GM12878 (cell line): ENCODE results near the gene C1QTNF3. TPM values are rescaled to one million over a fixed set of nuclear protein-coding genes. Genes with fewer than 3 reads are reported as not detected.

Experiments
- ATAC-seq: fragments of 200-7000 bp; cut with Tn5 transposase; 3 replicates; pipeline ENCODE4 v1.9.1; 2020; ENCODE audit warnings: mild to moderate bottlenecking, moderate library complexity
- BruUV-seq: library from RNA; stranded (reverse); fragments of 400-500 nt; replicated peaks from 2 replicates; lab custom pipeline; 2021; lab: Mats Ljungman, UMichigan
- CTCF ChIA-PET: fragments of 300-600 bp; sonication (Branson Sonifier 250); formaldehyde crosslinking; extraction: SDS; loops from one replicate; lab custom pipeline; 2021; ENCODE audit warnings: inconsistent platforms; lab: Yijun Ruan, JAX
- POLR2A ChIA-PET: fragments of 350-600 bp; formaldehyde crosslinking; extraction: SDS; loops from one replicate; lab custom pipeline; 2021; ENCODE audit warnings: inconsistent platforms; lab: Charles Lee
- RAD21 ChIA-PET: fragments of 300-600 bp; sonication (Branson Sonifier 250); formaldehyde crosslinking; loops from one replicate; lab custom pipeline; 2023; ENCODE audit warnings: antibody characterized with exemption; ENCODE audit not compliant: unreplicated experiment; lab: Charles Lee
- SMC1A ChIA-PET: fragments of 300-600 bp; sonication (Branson Sonifier 250); formaldehyde crosslinking; loops from one replicate; lab custom pipeline; 2023; ENCODE audit not compliant: unreplicated experiment, uncharacterized antibody; lab: Charles Lee
- DNase-seq: peaks from one replicate; pipeline ENCODE4 v3.0.0-alpha.2; 2011; ENCODE audit warnings: low read depth, low spot score
- FAIRE-seq: peaks from 3 replicates; lab custom pipeline; 2011; peaks lifted over from hg19 to GRCh38; lab: Jason Lieb, UNC
- H2AFZ ChIP-seq: 2 replicates; pipeline ENCODE4 v1.6.0; 2011; ENCODE audit warnings: low read depth, low read length, control low read depth; ENCODE audit not compliant: control insufficient read depth
- H3K27ac ChIP-seq: 2 replicates; pipeline ENCODE4 v1.5.1; 2011; ENCODE audit warnings: control low read depth; ENCODE audit not compliant: control insufficient read depth, insufficient read depth
- H3K27me3 ChIP-seq, 2 experiments: replicated peaks in 1 of 2; 2 replicates each; pipeline versions ENCODE4 v1.6.0 to v1.6.1; 2011; ENCODE audit warnings: low read length in 1 of 2; ENCODE audit not compliant: control insufficient read depth in 2 of 2, insufficient read depth in 2 of 2
- H3K36me3 ChIP-seq, 2 experiments: 2 replicates each; pipeline ENCODE4 v1.5.1; 2011; ENCODE audit warnings: low read length in 1 of 2; ENCODE audit not compliant: control insufficient read depth in 2 of 2, insufficient read depth in 2 of 2
- H3K4me1 ChIP-seq: 2 replicates; pipeline ENCODE4 v1.6.1; 2011; ENCODE audit warnings: mild to moderate bottlenecking, low read length, moderate library complexity, mixed read lengths; ENCODE audit not compliant: control insufficient read depth, insufficient read depth
- H3K4me2 ChIP-seq: 2 replicates; pipeline ENCODE4 v1.6.0; 2011; ENCODE audit warnings: control low read depth; ENCODE audit not compliant: control insufficient read depth, insufficient read depth
- H3K4me3 ChIP-seq: fragments of 200-600 bp; sonication (generic); 2 replicates; pipeline ENCODE4 v1.5.1; 2016
- H3K79me2 ChIP-seq: 2 replicates; pipeline ENCODE4 v1.6.0; 2011; ENCODE audit warnings: low read length; ENCODE audit not compliant: control insufficient read depth, insufficient read depth
- H3K9ac ChIP-seq: 2 replicates; pipeline ENCODE4 v1.8.0; 2011; ENCODE audit warnings: low read length, control low read depth, mixed read lengths; ENCODE audit not compliant: control insufficient read depth, insufficient read depth
- H3K9me3 ChIP-seq: replicated peaks from 3 replicates; pipeline ENCODE4 v1.5.1; 2011; ENCODE audit warnings: mild to moderate bottlenecking, low read length; ENCODE audit not compliant: control insufficient read depth, insufficient read depth
- H4K20me1 ChIP-seq: 2 replicates; pipeline ENCODE4 v1.6.0; 2011; ENCODE audit not compliant: control insufficient read depth, insufficient read depth
- ATF7 ChIP-seq: fragments of 450-650 bp; IDR thresholded peaks from 2 replicates; pipeline ENCODE4 v1.6.1; 2016; ENCODE audit warnings: low read depth, mild to moderate bottlenecking
- CBX5 ChIP-seq: sonication (generic); IDR thresholded peaks from 2 replicates; pipeline ENCODE4 v1.6.1; 2016; ENCODE audit warnings: low read depth, moderate library complexity, mild to moderate bottlenecking, inconsistent platforms
- CEBPB ChIP-seq, 2 experiments: fragments of 150-350 bp in 1 of 2; IDR thresholded peaks; 2 replicates each; pipeline ENCODE4 v1.6.1; 2012 to 2014; ENCODE audit warnings: low read depth in 2 of 2, low read length in 2 of 2, borderline replicate concordance in 1 of 2, inconsistent platforms in 1 of 2
- FOXM1 ChIP-seq: IDR thresholded peaks from 2 replicates; pipeline ENCODE4 v1.6.1; 2012; ENCODE audit warnings: low read depth, mild to moderate bottlenecking, inconsistent platforms, low read length, moderate library complexity
- GABPA ChIP-seq: IDR thresholded peaks from 2 replicates; pipeline ENCODE4 v1.6.1; 2014; ENCODE audit warnings: antibody characterized with exemption, low read depth, mild to moderate bottlenecking, inconsistent platforms
- GATAD2B ChIP-seq: fragments of 450-650 bp; conservative IDR thresholded peaks from 2 replicates; pipeline ENCODE4 v1.6.1; 2017; ENCODE audit warnings: low read depth, mild to moderate bottlenecking, moderate library complexity
- HDGF ChIP-seq: fragments of 450-650 bp; IDR thresholded peaks from 2 replicates; pipeline ENCODE4 v1.6.1; 2016; ENCODE audit warnings: antibody characterized with exemption
- JUNB ChIP-seq: IDR thresholded peaks from 2 replicates; pipeline ENCODE4 v1.6.1; 2016; ENCODE audit warnings: antibody characterized with exemption, mild to moderate bottlenecking
- NR2C2 ChIP-seq: IDR thresholded peaks from 2 replicates; pipeline ENCODE4 v1.6.1; 2011; ENCODE audit warnings: borderline replicate concordance, low read depth; ENCODE audit not compliant: control insufficient read depth, insufficient read length
- POLR2A ChIP-seq: IDR thresholded peaks from 2 replicates; pipeline ENCODE4 v1.6.1; 2011; ENCODE audit warnings: low read depth, mild to moderate bottlenecking, low read length
- RFX5 ChIP-seq: IDR thresholded peaks from 2 replicates; pipeline ENCODE4 v1.6.1; 2011; ENCODE audit warnings: low read depth, low read length, improper control_type of control experiment
- SIN3A ChIP-seq: IDR thresholded peaks from 2 replicates; pipeline ENCODE4 v1.6.1; 2012; ENCODE audit warnings: low read depth, low read length, improper control_type of control experiment
- SUPT20H ChIP-seq: IDR thresholded peaks from 2 replicates; pipeline ENCODE4 v1.6.1; 2011; ENCODE audit warnings: low read depth, mild to moderate bottlenecking, low read length, moderate library complexity, borderline replicate concordance; ENCODE audit not compliant: control insufficient read depth
- TCF12 ChIP-seq: IDR thresholded peaks from 2 replicates; pipeline ENCODE4 v1.6.1; 2011; ENCODE audit warnings: low read depth, mild to moderate bottlenecking, low read length
- WRNIP1 ChIP-seq: IDR thresholded peaks from 2 replicates; pipeline ENCODE4 v1.6.1; 2011; ENCODE audit warnings: low read depth, low read length, improper control_type of control experiment, borderline replicate concordance
- ZNF24 ChIP-seq: fragments of 450-650 bp; IDR thresholded peaks from 2 replicates; pipeline ENCODE4 v1.6.1; 2017; ENCODE audit warnings: antibody characterized with exemption, mild to moderate bottlenecking
- WGBS: methylation state at CpG from one replicate; pipeline ENCODE4 v1.1.6; 2016; ENCODE audit warnings: low lambda C conversion rate; ENCODE audit not compliant: insufficient replicate concordance, insufficient coverage; ENCODE audit errors: missing lambda C conversion rate; 5-methylcytosine and 5-hydroxymethylcytosine counted together
- in situ Hi-C: fragments of 300-500 bp; cut with MboI; formaldehyde crosslinking; loops from 9 replicates; pipeline ENCODE4 v1.14.3; 2018; ENCODE audit warnings: mixed read lengths
- intact Hi-C: fragments of 100-400 bp; cut with micrococcal nuclease; formaldehyde crosslinking; loops from one replicate; pipeline ENCODE4 v1.14.2; 2022; ENCODE audit not compliant: unreplicated experiment
- polyA plus RNA-seq, 11 experiments: library from polyadenylated mRNA; depleted of rRNA in 4 of 11; unstranded in 6 of 11; stranded (reverse) in 5 of 11; fragments of >200 nt; fragmentation: Nextera tagmentation in 4 of 11; fragmentation: Illumina TruSeq in 1 of 11; extraction: Ambion mirVana in 4 of 11; extraction: Trizol in 1 of 11; gene quantifications; 1 replicate in 1 of 11; 2 replicates in 10 of 11; pipeline versions ENCODE4 v1.2.1 to v1.2.3, GENCODE V29; 2011 to 2016; ENCODE audit warnings: inconsistent platforms in 2 of 11, missing spikeins in 2 of 11, low read depth in 1 of 11
- total RNA-seq, 4 experiments: library from RNA; depleted of rRNA in 3 of 4; stranded (reverse); fragments of >200 nt in 3 of 4; fragmentation: Illumina TruSeq in 1 of 4; extraction: Trizol in 1 of 4; gene quantifications; 2 replicates each; pipeline versions ENCODE4 v1.2.1 to v1.2.3, GENCODE V29; 2013 to 2021
- TF ChIP-seq, protein P1 (sequence below): fragments of 450-650 bp; formaldehyde crosslinking; IDR thresholded peaks from 2 replicates; pipeline ENCODE4 v1.4.0; 2022; ENCODE audit warnings: mild to moderate bottlenecking, moderate library complexity

C1QTNF3 gene
- total and polyA plus RNA-seq, 10 of the 15 experiments (the other 5 are each of a cell fraction or from before 2014, with no cell fraction given) = 0.39 to 6.3 (median 1.3) TPM

DNA sequence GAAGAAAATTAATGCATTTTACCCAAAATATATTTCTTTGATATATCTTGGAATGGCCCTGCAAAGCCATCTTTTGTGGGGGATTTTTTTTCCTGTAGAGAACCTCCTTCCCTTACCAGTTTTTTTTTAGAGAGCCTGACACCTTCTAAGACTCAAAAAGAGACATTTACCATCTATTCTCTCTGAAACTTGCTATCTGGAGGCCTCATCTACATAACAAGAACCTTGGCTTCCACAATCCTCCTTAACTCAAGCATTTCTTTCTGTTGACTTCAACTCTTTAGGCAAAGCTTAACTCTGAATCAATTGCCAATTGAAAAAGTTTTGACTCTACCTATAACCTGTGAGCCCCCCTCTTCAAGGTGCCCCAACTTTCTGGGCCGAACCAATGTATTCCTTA is 64.7 kb downstream of the C1QTNF3 start:
- in situ Hi-C loops = no loop called here
- Histone ChIP-seq H2AFZ (no peak overlapping the region), H4K20me1 (no peaks in the 10 kb centered on the region), H3K4me2 (no peak overlapping the region), H3K4me3 (no peak overlapping the region), H3K4me1 (peaks cover 7% of the 10 kb centered on the region), H3K36me3 (no peaks in the 10 kb centered on the region), H3K79me2 (no peaks in the 10 kb centered on the region), H3K9me3 (no peaks in the 10 kb centered on the region), H3K27ac (no peak overlapping the region), H3K9ac (no peak overlapping the region), H3K27me3 (no peaks in the 10 kb centered on the region)
- ChIA-PET RAD21 (interaction anchor here (1.0 kb wide), 1 partner anchor 8 kb away, joined by 3 read pairs; no protein-coding TSS in a partner anchor), POLR2A (no interaction called here), SMC1A (interaction anchor here (1.2 kb wide), 1 partner anchor 19 kb away, joined by 7 read pairs; no protein-coding TSS in a partner anchor), CTCF (interaction anchor here (1.1 to 3.1 kb wide), 2 partner anchors 8 to 20 kb away, joined by 4 to 12 read pairs; no protein-coding TSS in a partner anchor)
- WGBS = 60% methylated on average over 1 of the region's 1 CpG
- ATAC-seq (no peak), DNase-seq (no peak), FAIRE-seq (no peak)
- TF ChIP-seq ATF7 (no peak), POLR2A (no peak), CEBPB (IDR thresholded peaks at IDR 0.05; ENCODE audit: borderline replicate concordance in 1 of 2, low read depth in 2 of 2, low read length in 2 of 2) (no peak), HDGF (no peak), RFX5 (no peak), SIN3A (no peak), GATAD2B (no peak), WRNIP1 (no peak), JUNB (no peak)
- BruUV-seq = no TSS peak
- intact Hi-C loops = loop anchor here (10.0 kb wide), 1 partner anchor 814 kb away; no protein-coding TSS in a partner anchor

DNA sequence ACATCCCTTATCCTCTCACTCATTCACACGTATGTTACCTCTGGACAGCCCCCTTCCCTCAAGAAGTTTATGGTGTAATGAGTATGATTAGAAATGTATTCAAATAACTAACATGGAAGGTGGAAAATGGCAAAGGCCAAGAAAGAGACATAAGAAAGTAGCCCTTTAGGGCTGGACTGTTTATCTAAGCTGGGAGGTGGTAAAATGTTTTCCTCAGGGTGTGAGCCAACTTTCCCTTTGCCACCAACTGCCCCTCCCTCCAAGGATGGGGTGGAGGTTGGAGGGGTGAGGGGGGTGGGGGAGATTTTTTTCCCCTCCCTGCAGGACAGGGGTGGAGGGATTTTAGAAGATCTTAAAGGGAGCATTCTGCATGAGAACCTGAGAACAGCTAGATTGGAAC is 66.7 kb downstream of the C1QTNF3 start:
- TF ChIP-seq NR2C2 (no peak), FOXM1 (no peak), TCF12 (no peak), ZNF24 (no peak), GABPA (no peak), SUPT20H (no peak), CBX5 (no peak), POLR2A (no peak)
- TF ChIP-seq, protein P1, sequence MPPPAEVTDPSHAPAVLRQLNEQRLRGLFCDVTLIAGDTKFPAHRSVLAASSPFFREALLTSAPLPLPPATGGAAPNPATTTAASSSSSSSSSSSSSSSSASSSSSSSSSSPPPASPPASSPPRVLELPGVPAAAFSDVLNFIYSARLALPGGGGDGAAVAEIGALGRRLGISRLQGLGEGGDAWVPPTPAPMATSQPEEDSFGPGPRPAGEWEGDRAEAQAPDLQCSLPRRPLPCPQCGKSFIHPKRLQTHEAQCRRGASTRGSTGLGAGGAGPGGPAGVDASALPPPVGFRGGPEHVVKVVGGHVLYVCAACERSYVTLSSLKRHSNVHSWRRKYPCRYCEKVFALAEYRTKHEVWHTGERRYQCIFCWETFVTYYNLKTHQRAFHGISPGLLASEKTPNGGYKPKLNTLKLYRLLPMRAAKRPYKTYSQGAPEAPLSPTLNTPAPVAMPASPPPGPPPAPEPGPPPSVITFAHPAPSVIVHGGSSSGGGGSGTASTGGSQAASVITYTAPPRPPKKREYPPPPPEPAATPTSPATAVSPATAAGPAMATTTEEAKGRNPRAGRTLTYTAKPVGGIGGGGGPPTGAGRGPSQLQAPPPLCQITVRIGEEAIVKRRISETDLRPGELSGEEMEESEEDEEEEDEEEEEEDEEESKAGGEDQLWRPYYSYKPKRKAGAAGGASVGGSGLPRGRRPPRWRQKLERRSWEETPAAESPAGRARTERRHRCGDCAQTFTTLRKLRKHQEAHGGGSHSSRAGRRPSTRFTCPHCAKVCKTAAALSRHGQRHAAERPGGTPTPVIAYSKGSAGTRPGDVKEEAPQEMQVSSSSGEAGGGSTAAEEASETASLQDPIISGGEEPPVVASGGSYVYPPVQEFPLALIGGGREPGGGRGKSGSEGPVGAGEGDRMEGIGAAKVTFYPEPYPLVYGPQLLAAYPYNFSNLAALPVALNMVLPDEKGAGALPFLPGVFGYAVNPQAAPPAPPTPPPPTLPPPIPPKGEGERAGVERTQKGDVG (CRISPR knock-in tag) = no peak
- ChIA-PET RAD21 (no interaction called here), CTCF (interaction anchor here (0.6 to 1.9 kb wide), 5 partner anchors 9 to 832 kb away, joined by 3 to 6 read pairs (median 3); no protein-coding TSS in a partner anchor), POLR2A (no interaction called here), SMC1A (no interaction called here)
- no peaks in the 10 kb centered on the region for H4K20me1 ChIP-seq
- no TSS peak for BruUV-seq
- H3K4me1 ChIP-seq = peaks cover 17% of the 10 kb centered on the region
- H3K27me3 ChIP-seq = no peaks in the 10 kb centered on the region
- no peak overlapping the region for H3K9ac ChIP-seq
- H3K4me3 ChIP-seq = no peak overlapping the region
- intact Hi-C loops (loop anchor here (10.0 kb wide), 1 partner anchor 812 kb away; no protein-coding TSS in a partner anchor), in situ Hi-C loops (no loop called here)
- DNase-seq (no peak), ATAC-seq (no peak), FAIRE-seq (no peak)
- WGBS = 55% methylated on average over 1 of the region's 1 CpG
- no peak overlapping the region for H3K27ac ChIP-seq
- no peaks in the 10 kb centered on the region for H3K79me2 ChIP-seq
- no peak overlapping the region for H2AFZ ChIP-seq
- no peaks in the 10 kb centered on the region for H3K36me3 ChIP-seq
- H3K9me3 ChIP-seq = no peaks in the 10 kb centered on the region
- no peak overlapping the region for H3K4me2 ChIP-seq
